K562 (cell line): ENCODE results near the gene FTSJ1. TPM values are rescaled to one million over a fixed set of nuclear protein-coding genes. Genes with fewer than 3 reads are reported as not detected.

Experiments used
- CBX8 ChIP-seq: fragments of 200-600 bp; sonication (generic); IDR thresholded peaks from 2 replicates; pipeline ENCODE4 v1.6.1; 2012; ENCODE audit warnings: borderline replicate concordance, mixed run types, low read depth, mild to moderate bottlenecking, moderate library complexity, mixed read lengths, low read length, control low read depth, inconsistent platforms; ENCODE audit not compliant: poor library complexity, severe bottlenecking; ENCODE audit errors: extremely low read depth
- CHD7 ChIP-seq: fragments of 200-600 bp; sonication (generic); IDR thresholded peaks from one replicate; pipeline ENCODE4 v1.6.1; 2012; ENCODE audit warnings: mild to moderate bottlenecking, low read depth, low read length, inconsistent platforms
- ETS2 ChIP-seq: IDR thresholded peaks from 2 replicates; pipeline ENCODE4 v1.6.1; 2016; ENCODE audit warnings: borderline replicate concordance, missing genetic modification characterization, mild to moderate bottlenecking, moderate library complexity, missing compliant biosample characterization; ENCODE audit not compliant: poor library complexity, severe bottlenecking
- JUN ChIP-seq, 2 experiments: sonication (generic) in 1 of 2; formaldehyde crosslinking in 1 of 2; IDR thresholded peaks; 2 replicates each; pipeline versions ENCODE4 v1.6.1 to v1.8.0; 2012 to 2022; ENCODE audit warnings: borderline replicate concordance in 2 of 2, mild to moderate bottlenecking in 2 of 2, improper control_type of control experiment in 1 of 2, low read depth in 1 of 2, low read length in 1 of 2, missing genetic modification reagents in 1 of 2
- LEF1 ChIP-seq: fragments of 450-650 bp; IDR thresholded peaks from 2 replicates; pipeline ENCODE4 v1.6.1; 2016; ENCODE audit warnings: mild to moderate bottlenecking
- NELFE ChIP-seq: IDR thresholded peaks from 2 replicates; pipeline ENCODE4 v1.6.1; 2011; ENCODE audit warnings: mild to moderate bottlenecking; ENCODE audit not compliant: insufficient read depth, insufficient read length
- RB1 ChIP-seq: fragments of 450-650 bp; IDR thresholded peaks from 2 replicates; pipeline ENCODE4 v1.6.1; 2017; ENCODE audit warnings: low read depth, mild to moderate bottlenecking
- ZNF232 ChIP-seq: sonication (generic); formaldehyde crosslinking; IDR thresholded peaks from 2 replicates; pipeline ENCODE4 v1.8.0; 2022; ENCODE audit warnings: mild to moderate bottlenecking, missing genetic modification reagents
- ZNF639 ChIP-seq, 2 experiments: fragments of 200-800 bp in 1 of 2; sonication (Bioruptor generic) in 1 of 2; sonication (generic) in 1 of 2; formaldehyde crosslinking in 1 of 2; IDR thresholded peaks in 1 of 2; conservative IDR thresholded peaks in 1 of 2; 2 replicates each; pipeline versions ENCODE4 v1.5.0 to v1.6.1; 2016 to 2020; ENCODE audit warnings: missing compliant biosample characterization in 1 of 2, missing genetic modification characterization in 1 of 2, missing genetic modification reagents in 1 of 2
- ZZZ3 ChIP-seq: fragments of 450-650 bp; IDR thresholded peaks from 2 replicates; pipeline ENCODE4 v1.6.1; 2016; ENCODE audit warnings: antibody characterized with exemption, mild to moderate bottlenecking, moderate library complexity
- polyA plus RNA-seq, 8 experiments: library from polyadenylated mRNA; depleted of rRNA in 4 of 8; stranded (reverse) in 5 of 8; unstranded in 3 of 8; fragments of >200 nt; fragmentation: Nextera tagmentation in 2 of 8; fragmentation: Illumina TruSeq in 1 of 8; extraction: Ambion mirVana in 2 of 8; extraction: Trizol in 1 of 8; gene quantifications; 2 replicates each; pipeline versions ENCODE4 v1.2.1 to v1.2.3, GENCODE V29; 2011 to 2014; ENCODE audit warnings: inconsistent platforms in 1 of 8, missing spikeins in 1 of 8
- total RNA-seq, 7 experiments: library from RNA; depleted of rRNA in 6 of 7; stranded (reverse); fragments of >200 nt in 6 of 7; fragmentation: Illumina TruSeq in 2 of 7; extraction: Trizol in 2 of 7; gene quantifications; 2 replicates each; pipeline versions ENCODE4 v1.2.1 to v1.2.3, GENCODE V29; 2011 to 2021; ENCODE audit warnings: low replicate concordance in 1 of 7
- TF ChIP-seq, protein P1 (sequence below): sonication (generic); formaldehyde crosslinking; IDR thresholded peaks from 2 replicates; pipeline ENCODE4 v1.8.0; 2022; ENCODE audit warnings: mild to moderate bottlenecking, missing genetic modification reagents

The FTSJ1 gene
- total and polyA plus RNA-seq, 9 of the 15 experiments (the other 6 are each of a cell fraction or from before 2014, with no cell fraction given), result 12.2 to 95.6 (median 71.6) TPM

- no peak for TF ChIP-seq CHD7
- TF ChIP-seq LEF1, result no peak
- no peak for TF ChIP-seq ZZZ3
- TF ChIP-seq ETS2 (tag), result no peak
- TF ChIP-seq JUN (IDR thresholded peaks at IDR 0.05; ENCODE audit: borderline replicate concordance, low read depth, low read length), result no peak
- no peak for TF ChIP-seq JUN (CRISPR knock-in tag; IDR thresholded peaks at IDR 0.05; ENCODE audit: borderline replicate concordance)
- TF ChIP-seq CBX8, result no peak
- TF ChIP-seq RB1, result no peak
- TF ChIP-seq ZNF639 (CRISPR knock-in tag; conservative IDR thresholded peaks at IDR 0.05 in 1 of 2, IDR thresholded peaks at IDR 0.05 in 1 of 2), result peak in 1 of 2 experiments; percentile 36; a peak in 1 of 4 replicates
- TF ChIP-seq, protein P1, sequence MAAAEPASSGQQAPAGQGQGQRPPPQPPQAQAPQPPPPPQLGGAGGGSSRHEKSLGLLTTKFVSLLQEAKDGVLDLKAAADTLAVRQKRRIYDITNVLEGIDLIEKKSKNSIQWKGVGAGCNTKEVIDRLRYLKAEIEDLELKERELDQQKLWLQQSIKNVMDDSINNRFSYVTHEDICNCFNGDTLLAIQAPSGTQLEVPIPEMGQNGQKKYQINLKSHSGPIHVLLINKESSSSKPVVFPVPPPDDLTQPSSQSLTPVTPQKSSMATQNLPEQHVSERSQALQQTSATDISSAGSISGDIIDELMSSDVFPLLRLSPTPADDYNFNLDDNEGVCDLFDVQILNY (CRISPR knock-in tag), result no peak
- TF ChIP-seq NELFE, result no peak
- no peak for TF ChIP-seq ZNF232 (CRISPR knock-in tag)
Measured at GRCh38 chrX:48487362-48487798, 11.4 kb downstream of the FTSJ1 start (continued).
